ENCODE results near the gene RIPOR2.

Gene RIPOR2

DNA sequence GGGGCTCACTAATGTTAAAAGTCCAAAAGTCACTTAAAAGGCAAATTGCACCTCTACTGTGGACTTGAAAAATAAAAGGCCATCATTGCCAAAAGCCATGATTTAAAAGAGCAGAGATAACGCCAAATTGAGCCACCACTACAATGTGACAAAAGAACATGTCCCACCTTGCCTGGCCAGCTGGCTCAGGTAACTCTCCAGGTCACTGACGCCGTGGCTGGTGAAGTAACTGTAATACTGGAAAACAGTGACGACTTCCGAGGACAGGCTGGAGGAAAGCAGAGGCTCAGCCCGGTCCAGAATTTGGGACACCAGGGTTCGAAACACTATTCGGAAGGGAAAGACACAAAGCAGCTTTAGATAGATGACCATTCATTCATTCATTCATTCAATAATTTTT, 107.8 kb downstream of the RIPOR2 start:
- no peak for FAIRE-seq
- DNase-seq (ENCODE audit: extremely low spot score, insufficient read length, low read depth): no peak

DNA sequence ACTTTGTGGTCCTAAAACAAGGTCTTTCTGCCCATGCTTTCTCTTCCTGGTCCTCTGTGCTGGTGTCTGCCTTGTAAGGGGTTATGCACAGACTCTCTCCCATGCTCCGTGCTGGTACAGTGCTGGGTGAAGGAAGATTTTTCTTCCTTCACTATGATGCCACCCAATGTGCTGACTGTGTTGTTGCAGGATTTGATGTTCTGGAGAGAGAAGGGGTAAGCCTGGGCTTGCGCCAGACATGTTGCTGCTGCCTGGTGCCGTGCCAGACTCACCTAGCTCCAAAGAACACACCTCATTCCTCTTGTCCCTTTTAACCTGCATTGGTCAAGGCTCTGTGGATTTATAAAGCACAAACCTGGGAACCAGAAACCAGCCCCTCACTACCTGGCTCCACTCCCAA, 108.6 kb downstream of the RIPOR2 start:
- no peak for DNase-seq (ENCODE audit: extremely low spot score, insufficient read length, low read depth)
- no peak for FAIRE-seq

DNA sequence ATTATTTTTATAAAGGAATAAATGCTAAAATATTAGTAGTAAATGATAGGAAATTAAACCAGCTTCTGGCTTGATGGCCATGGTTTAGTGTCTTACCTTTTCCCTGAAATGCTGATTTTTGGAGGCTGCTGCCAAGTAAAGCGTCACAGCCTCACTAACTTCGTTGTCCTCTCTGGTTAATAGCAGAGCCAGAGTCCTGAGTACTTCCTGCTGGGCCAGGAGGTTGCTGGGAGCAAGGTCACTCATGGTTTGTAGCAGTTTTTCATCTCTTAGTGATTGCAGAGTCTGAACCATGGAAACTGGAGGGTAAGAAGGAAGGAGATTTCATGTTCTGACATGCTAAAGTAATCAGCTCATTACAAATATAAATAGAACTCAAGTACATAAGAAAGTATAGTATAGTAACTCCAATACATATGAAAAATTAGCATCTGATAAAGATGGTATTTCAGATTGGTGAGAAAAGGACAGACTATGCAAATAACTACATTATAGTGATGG, 110.6 kb downstream of the RIPOR2 start:
- FAIRE-seq: no peak

DNA sequence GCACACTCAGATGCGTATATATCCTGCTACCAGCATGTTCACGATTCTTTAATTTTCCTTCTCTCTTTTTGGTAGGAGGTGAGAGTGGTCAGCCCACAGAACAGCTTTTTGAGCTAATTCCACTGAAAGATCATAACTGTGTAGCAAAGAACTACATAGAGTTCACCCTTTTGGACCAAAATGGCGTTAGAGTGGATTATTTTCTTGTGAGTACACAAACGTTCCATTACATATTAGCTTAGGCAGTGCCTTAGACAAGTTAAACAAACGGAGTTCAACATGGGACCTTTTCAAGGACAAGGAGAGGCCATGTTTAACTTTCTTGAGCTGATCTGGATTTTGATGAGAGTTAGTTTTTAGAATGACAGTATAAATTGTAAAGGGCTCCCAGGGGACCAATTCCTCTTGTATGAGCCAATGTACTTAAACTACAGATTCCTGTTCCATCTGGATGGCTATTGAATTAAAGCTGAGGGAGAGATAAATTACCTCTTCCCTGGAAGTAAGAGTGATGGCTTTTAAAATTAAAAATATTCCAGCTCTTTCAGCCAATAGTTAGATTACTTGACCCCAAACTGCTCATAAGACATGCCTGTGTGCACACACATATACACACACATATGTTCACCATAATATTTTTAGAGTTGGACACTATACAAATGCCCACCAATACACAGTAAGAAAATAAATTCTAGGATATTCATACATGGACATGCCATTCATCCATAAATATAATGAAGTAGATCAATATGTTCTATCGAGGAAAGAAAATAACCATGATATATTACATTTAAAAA, 111.4 kb downstream of the RIPOR2 start:
- FAIRE-seq (no peak), DNase-seq (ENCODE audit: extremely low spot score, insufficient read length, low read depth) (no peak)

More for the DNA sequence above, 110.6 kb downstream of the RIPOR2 start:
- DNase-seq (ENCODE audit: extremely low spot score, insufficient read length, low read depth): no peak

DNA sequence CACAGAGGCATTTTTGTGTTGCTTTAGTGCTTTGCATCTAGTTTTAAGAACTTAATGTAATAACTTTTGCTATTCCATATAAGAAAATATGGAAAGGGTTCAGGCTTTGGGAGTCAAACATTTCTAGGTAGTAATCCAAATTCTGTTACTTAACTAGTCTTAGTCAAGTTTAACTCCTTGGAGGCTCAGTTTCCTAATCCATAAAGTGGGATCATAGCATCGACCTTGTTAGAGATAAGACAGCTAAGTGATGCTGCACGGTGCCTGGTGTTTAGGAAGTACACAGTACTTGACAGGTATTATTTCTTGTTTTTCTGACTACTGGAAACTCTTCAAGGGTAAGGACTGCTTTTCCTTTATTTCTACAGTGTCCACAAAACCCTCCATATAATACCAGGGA, 112.6 kb downstream of the RIPOR2 start:
- FAIRE-seq (no peak), DNase-seq (ENCODE audit: extremely low spot score, insufficient read length, low read depth) (no peak)

DNA sequence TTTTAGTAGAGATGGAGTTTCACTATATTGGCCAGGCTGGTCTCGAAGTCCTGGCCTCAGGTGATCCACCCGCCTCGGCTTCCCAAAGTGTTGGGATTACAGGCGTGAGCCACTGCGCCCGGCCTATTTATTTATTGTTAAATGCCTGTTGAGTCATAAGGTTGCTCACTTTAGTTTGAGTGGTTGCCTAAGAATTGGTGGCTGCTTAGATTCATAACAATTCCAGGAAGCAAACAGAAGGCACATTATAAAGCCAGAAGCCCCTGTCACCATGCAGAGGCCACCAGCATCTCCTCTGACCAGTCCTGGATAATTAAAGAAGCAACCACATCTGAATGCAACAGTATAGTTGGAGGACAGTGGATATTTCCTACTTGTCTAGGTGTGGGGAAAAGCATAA, 113.1 kb downstream of the RIPOR2 start:
- FAIRE-seq (no peak), DNase-seq (ENCODE audit: extremely low spot score, insufficient read length, low read depth) (no peak)

DNA sequence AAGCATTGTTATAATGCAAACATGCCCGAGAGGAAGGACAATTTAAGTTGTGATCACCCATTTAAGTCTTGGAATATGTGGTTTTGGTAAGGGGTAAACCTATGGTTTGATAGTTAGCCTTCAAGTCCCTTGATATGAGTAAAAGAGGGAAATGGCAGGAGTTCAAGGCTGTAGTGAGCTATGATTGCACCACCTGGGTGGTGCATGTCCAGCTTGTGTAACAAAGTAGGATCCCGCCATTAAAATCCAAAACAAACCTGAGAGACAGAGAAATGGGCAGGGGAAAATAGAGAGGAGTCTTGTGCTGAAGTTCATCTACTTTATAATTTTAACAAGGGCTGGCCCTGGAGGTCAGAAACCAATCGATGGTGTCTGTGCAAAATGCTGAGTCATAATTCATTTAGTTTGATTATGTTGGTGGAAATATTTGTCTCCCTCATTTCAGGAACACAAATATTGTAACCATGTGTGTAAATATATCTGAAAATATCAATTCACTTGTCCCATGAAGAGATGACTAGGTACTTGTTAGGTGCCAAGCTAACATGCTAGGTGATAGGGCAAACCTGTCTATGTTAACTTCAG, 113.8 kb downstream of the RIPOR2 start:
- no peak for DNase-seq (ENCODE audit: extremely low spot score, insufficient read length, low read depth)
- no peak for FAIRE-seq

DNA sequence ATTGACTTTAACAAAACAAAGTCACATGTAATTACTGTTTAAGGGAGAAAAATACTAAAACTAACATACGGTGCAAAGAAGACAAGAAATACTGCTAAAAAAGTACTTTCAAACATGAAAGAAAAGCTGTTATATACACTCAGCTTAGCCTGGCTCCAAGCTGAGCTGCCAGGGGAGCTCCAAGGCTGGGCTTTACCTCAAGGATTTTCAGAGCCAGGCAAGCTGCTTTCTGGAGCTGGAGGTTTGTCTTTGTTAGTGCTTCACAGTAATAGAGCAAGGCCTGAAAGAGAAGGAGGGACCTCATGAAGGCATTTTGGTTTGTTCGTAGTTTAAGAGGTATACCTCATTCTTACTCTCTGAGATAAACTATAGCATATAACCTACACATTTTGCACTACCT, 117.4 kb downstream of the RIPOR2 start:
- FAIRE-seq (no peak), DNase-seq (ENCODE audit: extremely low spot score, insufficient read length, low read depth) (no peak)

DNA sequence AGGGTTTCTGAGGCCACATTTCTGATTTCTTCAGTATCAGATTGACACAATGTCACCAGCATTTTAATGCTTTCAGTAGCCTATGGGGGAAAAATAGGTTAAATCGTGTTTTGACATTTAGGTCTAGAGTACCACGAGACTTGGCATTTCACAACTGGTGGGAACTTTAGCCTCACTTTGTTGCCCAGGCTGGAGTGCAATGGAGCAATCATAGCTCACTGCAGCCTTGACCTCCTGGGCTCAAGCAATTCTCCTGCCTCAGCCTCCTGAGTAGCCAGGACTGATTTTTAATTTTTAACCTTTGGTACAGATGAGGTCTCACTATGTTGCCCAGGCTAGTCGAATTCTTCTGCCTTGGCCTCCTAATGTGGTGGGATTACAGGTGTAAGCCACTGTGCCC, 126.0 kb downstream of the RIPOR2 start:
- DNase-seq (ENCODE audit: extremely low spot score, insufficient read length, low read depth) (no peak), FAIRE-seq (no peak)

DNA sequence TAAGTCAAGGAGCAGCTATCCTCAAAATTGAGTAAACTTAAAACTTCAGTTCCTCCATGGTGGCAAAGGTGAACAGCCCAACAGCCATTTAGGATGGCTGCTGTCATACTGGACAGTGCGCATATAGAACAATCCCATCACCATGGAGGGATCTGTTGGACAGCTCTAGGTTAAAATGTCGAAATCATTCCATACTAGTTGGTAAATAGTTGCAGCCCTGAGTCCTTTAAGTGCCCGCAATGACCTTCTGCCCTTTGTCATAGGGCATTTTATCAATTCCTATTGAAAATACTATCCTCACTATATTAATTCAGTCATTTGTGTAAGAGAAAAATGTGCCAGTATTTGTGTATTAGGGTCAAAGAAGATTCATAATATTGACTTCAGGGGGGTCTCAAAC, 128.2 kb downstream of the RIPOR2 start:
- no peak for FAIRE-seq
- DNase-seq (ENCODE audit: extremely low spot score, insufficient read length, low read depth): no peak

DNA sequence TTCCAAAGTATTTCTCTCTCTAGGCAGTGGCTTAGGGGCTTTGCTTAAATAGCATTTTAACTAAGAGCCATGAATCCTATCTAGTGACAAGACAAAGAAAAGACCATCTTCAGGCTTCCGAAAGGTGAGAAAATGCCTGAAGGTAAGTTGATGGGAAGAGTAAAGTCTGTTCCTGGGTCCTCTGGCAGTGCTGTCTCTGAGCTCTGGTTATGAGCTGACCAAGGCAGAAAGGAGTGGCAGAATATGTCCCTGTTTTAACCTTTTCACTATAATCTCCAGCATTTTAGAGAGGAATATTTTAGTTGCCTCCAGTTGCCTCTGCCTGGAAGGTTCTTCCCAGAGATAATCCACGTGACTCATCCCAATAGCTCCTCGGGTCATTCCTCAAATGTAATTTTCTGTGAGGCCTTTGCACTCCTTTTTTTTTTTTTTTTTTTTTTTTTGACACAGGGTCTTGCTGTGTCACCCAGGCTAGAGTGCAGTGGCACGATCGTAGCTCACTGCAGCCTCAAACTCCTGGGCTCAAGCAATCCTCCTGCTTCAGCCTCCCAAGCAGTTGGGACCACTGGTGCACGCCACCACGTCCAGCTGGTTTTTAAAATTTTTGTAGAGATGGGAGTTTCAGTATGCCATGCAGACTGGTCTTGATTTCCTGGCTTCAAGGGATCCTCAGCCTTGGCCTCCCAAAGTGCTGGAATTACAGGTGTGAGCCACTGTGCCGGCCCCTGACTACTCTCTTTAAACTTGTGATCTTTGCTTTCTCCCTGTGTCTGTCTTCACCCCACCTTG, 133.3 kb downstream of the RIPOR2 start:
- FAIRE-seq (no peak), DNase-seq (ENCODE audit: extremely low spot score, insufficient read length, low read depth) (no peak)

DNA sequence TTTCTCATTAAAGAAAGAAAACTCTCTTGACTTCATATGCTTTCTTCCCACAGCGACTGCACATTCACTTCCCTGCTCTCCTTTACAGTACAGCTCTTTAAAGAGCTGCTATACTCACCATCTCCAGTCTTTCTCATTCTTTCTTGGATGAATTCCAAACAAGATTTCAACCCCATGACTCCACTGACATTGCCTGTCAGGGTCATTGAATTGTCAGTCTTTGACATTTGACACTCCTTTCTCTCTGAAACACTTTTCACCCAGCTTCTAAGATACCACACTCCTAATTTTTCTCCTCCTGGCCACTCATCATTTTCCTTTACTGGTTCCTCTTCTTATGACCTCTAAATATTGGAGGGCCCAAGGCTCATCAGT, 136.2 kb downstream of the RIPOR2 start:
- FAIRE-seq (no peak), DNase-seq (ENCODE audit: extremely low spot score, insufficient read length, low read depth) (no peak)

DNA sequence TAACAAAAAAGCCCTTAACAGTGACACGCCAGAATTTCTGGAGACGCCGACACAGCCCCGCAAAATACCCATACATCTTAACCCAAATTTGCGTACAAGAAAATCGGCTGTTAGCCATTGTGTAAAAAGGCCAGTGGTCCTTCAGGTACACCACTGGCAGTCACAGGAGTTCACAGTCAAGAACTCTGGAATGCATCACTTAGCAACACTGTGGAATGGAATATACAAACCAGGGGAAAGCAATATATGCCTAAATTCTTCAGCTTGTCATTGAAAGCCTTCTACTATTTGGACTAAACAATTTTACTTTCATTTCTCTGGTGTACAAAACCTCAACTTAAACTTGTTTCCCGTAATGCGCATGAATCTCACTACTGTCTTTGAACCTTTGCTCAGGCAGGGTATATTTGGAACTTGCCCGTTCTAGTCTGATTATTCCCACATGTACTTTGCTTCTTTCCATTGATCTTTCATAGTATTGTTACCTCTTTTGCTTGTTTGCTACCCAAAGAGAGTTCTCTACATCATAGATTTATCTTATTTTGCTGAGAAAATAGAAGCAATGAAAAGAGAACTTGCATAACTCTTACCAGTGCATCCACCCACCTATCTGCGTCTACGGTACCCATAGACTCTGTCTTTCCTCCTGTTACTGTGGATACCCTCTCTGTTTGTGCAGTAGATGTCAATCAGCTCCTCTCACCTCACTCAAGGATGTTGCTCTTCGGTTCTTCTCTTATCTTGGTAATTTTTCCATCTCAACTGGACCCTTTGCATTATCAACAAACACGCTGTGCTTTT, 136.8 kb downstream of the RIPOR2 start, which contains the start of gene ARMH2:
ARMH2 (minus strand) TSS at position 178 of the 801 bp plus-strand sequence; CDS start at position 118, 60 bp downstream.
- no peak for DNase-seq (ENCODE audit: extremely low spot score, insufficient read length, low read depth)
- FAIRE-seq: no peak

DNA sequence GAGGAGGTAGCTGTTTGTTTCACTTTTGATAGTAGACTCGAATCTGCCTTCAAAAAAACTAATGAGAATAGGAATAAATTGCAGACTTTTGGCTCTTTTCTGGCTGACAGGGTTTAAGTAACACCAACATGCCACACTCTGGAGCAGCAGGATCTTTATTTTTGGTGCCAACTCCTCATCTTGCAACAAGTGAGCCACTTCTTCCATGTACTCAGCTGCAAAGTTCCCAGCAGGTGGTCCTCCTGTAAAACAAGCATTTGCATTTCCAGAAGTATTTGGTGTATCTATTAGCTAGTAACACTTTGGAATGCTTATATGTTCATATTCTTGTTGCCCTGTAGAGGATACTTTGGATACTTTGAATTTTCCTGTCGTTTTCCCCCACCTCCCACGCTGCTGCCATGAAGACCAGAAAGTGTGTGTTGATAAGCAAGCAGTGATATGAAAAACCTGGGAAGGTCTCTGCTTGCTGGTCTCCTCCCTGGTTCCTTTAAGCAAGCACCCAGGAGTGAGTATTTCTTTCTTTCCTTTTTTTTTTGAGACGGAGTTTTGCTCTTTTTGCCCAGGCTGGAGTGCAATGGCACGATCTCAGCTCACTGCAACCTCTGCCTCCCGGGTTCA, 138.1 kb downstream of the RIPOR2 start:
- DNase-seq (ENCODE audit: extremely low spot score, insufficient read length, low read depth): no peak
- no peak for FAIRE-seq

DNA sequence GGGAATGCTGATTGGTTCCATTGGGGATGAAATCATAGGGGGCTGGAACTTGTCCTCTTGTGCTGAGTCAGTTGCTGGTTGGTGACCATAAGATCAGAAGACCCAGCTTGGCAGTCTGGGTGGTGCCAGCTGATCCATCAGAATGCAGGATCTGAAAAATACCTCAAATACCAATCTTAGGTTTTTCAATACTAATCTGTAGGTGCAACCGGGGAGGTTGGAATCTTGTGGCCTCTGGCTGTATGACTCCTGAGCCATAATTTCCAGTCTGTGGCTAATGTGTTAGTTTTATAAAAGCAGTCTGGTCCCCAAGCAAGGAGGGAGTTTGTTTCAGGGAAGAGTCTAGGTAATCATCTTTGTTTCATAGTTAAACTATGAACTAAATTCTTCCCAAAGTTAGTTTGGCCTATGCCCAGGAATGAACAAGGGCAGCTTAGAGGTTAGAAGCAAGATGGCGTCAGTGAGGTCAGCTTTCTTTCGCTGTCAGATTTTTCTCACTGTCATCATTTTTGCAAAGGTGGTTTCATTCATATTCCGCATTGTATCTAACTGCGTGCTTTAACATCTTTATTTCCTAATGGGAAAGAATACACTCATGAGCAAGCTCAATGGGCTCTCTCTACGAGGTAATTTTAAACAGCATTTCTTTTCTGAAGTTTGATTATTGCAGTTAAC, 139.0 kb downstream of the RIPOR2 start:
- DNase-seq (ENCODE audit: extremely low spot score, insufficient read length, low read depth): no peak
- FAIRE-seq: no peak

DNA sequence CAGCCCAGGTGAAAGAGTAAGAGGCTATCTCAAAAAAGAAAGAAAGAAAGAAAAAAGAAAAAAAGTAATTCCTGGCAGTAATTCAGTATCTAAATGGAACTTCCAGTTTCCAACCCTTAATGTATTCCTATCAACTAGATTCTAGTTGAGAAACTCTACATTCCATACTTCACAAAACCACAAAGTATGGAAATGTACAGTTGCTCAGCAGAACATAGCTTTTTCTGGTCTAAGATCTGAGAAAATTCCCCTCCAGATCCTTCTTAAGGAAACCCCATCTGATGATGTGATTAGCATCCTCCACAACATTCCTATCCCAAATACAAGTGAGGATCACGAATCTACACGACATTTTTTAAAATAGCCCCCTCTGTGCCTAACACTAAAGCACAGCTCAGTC, 140.7 kb downstream of the RIPOR2 start:
- FAIRE-seq: no peak
- no peak for DNase-seq (ENCODE audit: extremely low spot score, insufficient read length, low read depth)

DNA sequence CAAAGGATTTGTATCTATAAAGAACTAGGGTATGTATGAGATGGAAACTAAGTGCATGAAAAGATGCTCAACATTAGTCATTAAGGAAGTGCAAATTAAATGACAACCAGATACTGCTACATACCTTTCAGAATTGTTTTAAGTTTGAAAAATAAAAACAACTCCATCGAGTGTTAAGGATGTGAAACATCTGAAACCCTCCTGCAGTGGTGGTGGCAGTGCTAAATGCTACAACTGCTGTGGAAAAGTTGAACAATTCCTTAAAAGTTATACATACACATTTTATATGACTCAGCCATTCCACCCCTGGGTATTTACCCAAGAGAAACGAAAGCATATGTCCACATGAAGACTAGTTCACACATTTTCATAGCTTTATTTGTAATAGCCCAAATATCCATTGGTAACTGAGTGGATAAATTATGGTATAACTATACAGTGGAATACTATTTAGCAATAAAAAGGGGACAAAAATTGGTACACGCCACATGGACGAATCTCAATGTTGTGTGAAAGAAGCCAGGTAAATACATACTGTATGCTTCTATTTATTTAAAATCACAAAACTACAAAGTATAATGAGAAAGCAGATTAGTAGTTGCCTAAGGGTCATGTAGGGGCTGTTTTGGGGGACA, 147.6 kb downstream of the RIPOR2 start:
- FAIRE-seq: no peak
- DNase-seq (ENCODE audit: extremely low spot score, insufficient read length, low read depth): no peak

DNA sequence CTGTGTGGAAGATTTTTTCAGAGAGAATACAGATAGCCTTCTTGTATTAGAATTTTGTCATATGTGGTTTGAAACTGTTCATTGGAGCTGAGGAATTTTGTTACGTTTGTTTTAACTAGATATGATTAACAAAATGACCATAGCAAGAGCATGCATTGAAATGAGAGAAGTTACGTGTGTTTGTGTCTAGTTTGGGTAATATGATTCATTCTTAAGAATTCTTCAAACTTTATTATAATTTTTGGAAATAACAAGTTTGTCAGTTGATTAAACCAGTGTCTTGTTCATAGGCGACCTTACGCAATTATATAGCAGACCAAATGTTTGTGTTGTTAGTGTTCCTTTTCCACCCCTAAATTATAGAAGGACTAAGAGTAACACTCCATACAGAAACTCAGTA, 155.6 kb downstream of the RIPOR2 start:
- FAIRE-seq (no peak), DNase-seq (ENCODE audit: extremely low spot score, insufficient read length, low read depth) (no peak)

Data from GM18507 (cell line).